Measurements from ENCODE around the gene GUCD1. TPM values are rescaled to one million over a fixed set of nuclear protein-coding genes. Genes with fewer than 3 reads are reported as not detected.

The GUCD1 gene
- total and polyA plus RNA-seq, 2 of the 8 experiments (the other 6 are each of a cell fraction or from before 2014, with no cell fraction given), result 85.2 to 128 TPM

- Histone ChIP-seq H2BK120ac (replicated peaks; ENCODE audit: low read depth, low read length) (no peak overlapping the region), H3K79me2 (ENCODE audit: control insufficient read depth in 1 of 2, insufficient read depth in 2 of 2, low read length in 2 of 2) (no peaks in the 10 kb centered on the region), H3K4ac (replicated peaks; ENCODE audit: insufficient read length, low read depth, low read length) (no peak overlapping the region), H3K4me2 (ENCODE audit: insufficient read depth in 1 of 2, low read depth in 2 of 2, low read length in 2 of 2) (no peak overlapping the region), H3K23ac (ENCODE audit: insufficient read length) (no peak overlapping the region), H4K8ac (ENCODE audit: extremely low read depth, insufficient read depth, low read length) (no peak overlapping the region), H2AK5ac (ENCODE audit: low read depth, low read length) (no peak overlapping the region), H2BK5ac (ENCODE audit: low read depth, low read length) (no peak overlapping the region), H3K27ac (ENCODE audit: low read depth, low read length) (no peak overlapping the region), H2BK15ac (ENCODE audit: low read length) (no peak overlapping the region), H3K79me1 (ENCODE audit: low read depth, low read length) (no peaks in the 10 kb centered on the region), H3K9ac (replicated peaks in 1 of 4; ENCODE audit: extremely low read depth in 1 of 4, low read depth in 3 of 4, low read length in 3 of 4) (no peak overlapping the region), H3K18ac (ENCODE audit: extremely low read depth, low read length) (no peak overlapping the region), H3K4me1 (replicated peaks in 1 of 4; ENCODE audit: control insufficient read depth in 3 of 4, insufficient read depth in 4 of 4, low read length in 3 of 4) (peaks cover 0 to 9% (median 6%) of the 10 kb centered on the region in 4 experiments; a peak in 4 of 7 replicates), H3K27me3 (replicated peaks in 1 of 4; ENCODE audit: control insufficient read depth in 3 of 4, extremely low read depth in 1 of 4, insufficient read depth in 3 of 4, low read length in 3 of 4) (no peaks in the 10 kb centered on the region), H4K5ac (ENCODE audit: insufficient read length, low read depth, low read length) (no peak overlapping the region), H4K20me1 (replicated peaks in 1 of 2; ENCODE audit: control insufficient read depth in 1 of 2, insufficient read depth in 2 of 2, low read length in 2 of 2) (no peaks in the 10 kb centered on the region), H3K4me3 (ENCODE audit: extremely low read depth in 1 of 4, insufficient read depth in 2 of 4, low read depth in 3 of 4, low read length in 4 of 4) (no peak overlapping the region), H3K36me3 (ENCODE audit: control insufficient read depth in 2 of 4, insufficient read depth in 4 of 4, low read length in 3 of 4) (no peaks in the 10 kb centered on the region), H3K9me3 (ENCODE audit: insufficient read depth in 2 of 2, low read depth in 1 of 2, low read length in 1 of 2) (no peaks in the 10 kb centered on the region), H4K91ac (replicated peaks; ENCODE audit: insufficient read length, low read length) (no peak overlapping the region), H2BK20ac (ENCODE audit: low read length) (no peak overlapping the region), H3K56ac (replicated peaks; ENCODE audit: insufficient read length, low read depth, low read length) (no peak overlapping the region), H3K23me2 (ENCODE audit: low read depth, low read length) (no peaks in the 10 kb centered on the region; the same call in 1 of the 2 replicates), H3K14ac (ENCODE audit: insufficient read length) (no peak overlapping the region), H2BK12ac (ENCODE audit: low read depth, low read length) (no peak overlapping the region), H2AFZ (ENCODE audit: low read length) (no peak overlapping the region)
- FAIRE-seq (no peak), DNase-seq (ENCODE audit: low read depth in 1 of 2, low spot score in 2 of 2) (no peak)
- POLR2A ChIA-PET (ENCODE audit: partially characterized antibody), result interaction anchor here (0.7 kb wide), 1 partner anchor 413 kb away, joined by 3 read pairs; no protein-coding TSS in a partner anchor
- CTCF ChIA-PET (ENCODE audit: partially characterized antibody), result interaction anchor here (0.6 to 7.6 kb wide), 6 partner anchors 10 to 203 kb away, joined by 3 to 70 read pairs (median 3); no protein-coding TSS in a partner anchor
- 89% methylated on average over 3 of the region's 3 CpGs; no CpG with 5 or more reads in 1 of the 2 experiments for WGBS, 2 experiments (ENCODE audit: extremely low coverage in 1 of 2, insufficient coverage in 1 of 2, insufficient read length in 1 of 2, insufficient replicate concordance in 2 of 2, low coverage in 1 of 2, low lambda C conversion rate in 2 of 2, missing lambda C conversion rate in 1 of 2)
- TF ChIP-seq RFX5 (IDR thresholded peaks at IDR 0.05; ENCODE audit: borderline replicate concordance, low read depth, low read length) (no peak), ASH2L (IDR thresholded peaks at IDR 0.05; ENCODE audit: low read length) (no peak), MAX (IDR thresholded peaks at IDR 0.05) (no peak), GTF2F1 (IDR thresholded peaks at IDR 0.05; ENCODE audit: borderline replicate concordance, low read depth, low read length) (no peak), JUN (IDR thresholded peaks at IDR 0.05; ENCODE audit: low read depth, low read length) (no peak), CREB1 (IDR thresholded peaks at IDR 0.05) (no peak), CBX5 (IDR thresholded peaks at IDR 0.05; ENCODE audit: low read depth, low read length) (no peak), ATF2 (IDR thresholded peaks at IDR 0.05; ENCODE audit: low read length) (no peak), CTCF (IDR thresholded peaks at IDR 0.05; ENCODE audit: control extremely low read depth in 1 of 3, insufficient read depth in 1 of 3, low read depth in 1 of 3, low read length in 3 of 3) (no peak), BCL11A (IDR thresholded peaks at IDR 0.05; ENCODE audit: low read depth in 2 of 2, low read length in 2 of 2) (no peak)
These were observed 42.9 kb downstream of the GUCD1 start for GRCh38 chr22:24512043-24512442.
